HepG2 (cell line): ENCODE data around the gene ZPR1. TPM values are rescaled to one million over a fixed set of nuclear protein-coding genes. Genes with fewer than 3 reads are reported as not detected.

Experiments
- ATF5 ChIP-seq: sonication (generic); formaldehyde crosslinking; IDR thresholded peaks from 2 replicates; pipeline ENCODE4 v1.4.0; 2020; ENCODE audit warnings: mild to moderate bottlenecking, low read depth, missing genetic modification reagents
- ATF7 ChIP-seq, 2 experiments: fragments of 450-650 bp in 1 of 2; sonication (generic) in 1 of 2; formaldehyde crosslinking in 1 of 2; IDR thresholded peaks; 2 replicates each; pipeline versions ENCODE4 v1.4.0 to v1.6.1; 2016 to 2020; ENCODE audit warnings: antibody characterized with exemption in 1 of 2, mild to moderate bottlenecking in 1 of 2, missing genetic modification reagents in 1 of 2
- CAMTA2 ChIP-seq: sonication (generic); formaldehyde crosslinking; IDR thresholded peaks from 2 replicates; pipeline ENCODE4 v1.4.0; 2020; ENCODE audit warnings: mild to moderate bottlenecking, missing genetic modification reagents, borderline replicate concordance
- GABPA ChIP-seq, 2 experiments: IDR thresholded peaks; 2 replicates each; pipeline ENCODE4 v1.6.1; 2011 to 2016; ENCODE audit warnings: low read depth in 2 of 2, low read length in 1 of 2, missing biosample characterization in 1 of 2, missing genetic modification characterization in 1 of 2
- ISX ChIP-seq: sonication (generic); formaldehyde crosslinking; conservative IDR thresholded peaks from 2 replicates; pipeline ENCODE4 v1.5.0; 2020; ENCODE audit warnings: missing genetic modification reagents
- MTA1 ChIP-seq: sonication (generic); formaldehyde crosslinking; IDR thresholded peaks from 2 replicates; pipeline ENCODE4 v1.4.0; 2020; ENCODE audit warnings: missing genetic modification reagents, mild to moderate bottlenecking, borderline replicate concordance
- NBN ChIP-seq: fragments of 450-650 bp; conservative IDR thresholded peaks from 2 replicates; pipeline ENCODE4 v1.6.1; 2017
- SAP130 ChIP-seq: IDR thresholded peaks from 2 replicates; pipeline ENCODE4 v1.6.1; 2016; ENCODE audit warnings: low read depth
- SMAD1 ChIP-seq: sonication (generic); formaldehyde crosslinking; IDR thresholded peaks from 2 replicates; pipeline ENCODE4 v1.4.0; 2020; ENCODE audit warnings: missing genetic modification reagents, low read depth, mild to moderate bottlenecking, borderline replicate concordance
- TBX2 ChIP-seq: sonication (generic); formaldehyde crosslinking; IDR thresholded peaks from 2 replicates; pipeline ENCODE4 v1.5.0; 2020; ENCODE audit warnings: missing genetic modification reagents, mild to moderate bottlenecking, borderline replicate concordance
- TERF1 ChIP-seq: sonication (generic); formaldehyde crosslinking; IDR thresholded peaks from 2 replicates; pipeline ENCODE4 v1.8.0; 2022; ENCODE audit warnings: mild to moderate bottlenecking, missing genetic modification reagents, moderate library complexity
- TMF1 ChIP-seq: sonication (generic); formaldehyde crosslinking; IDR thresholded peaks from 2 replicates; pipeline ENCODE4 v1.8.1; 2022; ENCODE audit warnings: low read depth, missing genetic modification reagents
- ZNF235 ChIP-seq: sonication (generic); formaldehyde crosslinking; IDR thresholded peaks from 2 replicates; pipeline ENCODE4 v1.8.1; 2023; ENCODE audit warnings: mild to moderate bottlenecking, missing genetic modification reagents, borderline replicate concordance
- ZNF383 ChIP-seq: sonication (generic); formaldehyde crosslinking; IDR thresholded peaks from 2 replicates; pipeline ENCODE4 v1.4.0; 2020; ENCODE audit warnings: missing genetic modification reagents, mild to moderate bottlenecking, borderline replicate concordance
- polyA plus RNA-seq, 8 experiments: library from polyadenylated mRNA; depleted of rRNA in 3 of 8; stranded (reverse) in 7 of 8; unstranded in 1 of 8; fragments of >200 nt; fragmentation: Illumina TruSeq in 4 of 8; extraction: Trizol in 4 of 8; gene quantifications; 2 replicates each; pipeline versions ENCODE4 v1.2.1 to v1.2.3, GENCODE V29; 2011 to 2016; ENCODE audit warnings: low read depth in 4 of 8, missing spikeins in 1 of 8, mixed read lengths in 1 of 8; ENCODE audit not compliant: insufficient read depth in 1 of 8
- total RNA-seq, 5 experiments: library from RNA; depleted of rRNA; stranded (reverse); fragments of >200 nt; fragmentation: Illumina TruSeq; extraction: Trizol; gene quantifications; 2 replicates each; pipeline ENCODE4 v1.2.3, GENCODE V29; 2016; ENCODE audit warnings: low read depth in 1 of 5
- TF ChIP-seq, protein P1 (sequence below): sonication (generic); formaldehyde crosslinking; IDR thresholded peaks from 2 replicates; pipeline ENCODE4 v1.5.1; 2020; ENCODE audit warnings: mild to moderate bottlenecking, missing genetic modification reagents, moderate library complexity
- TF ChIP-seq, protein P2 (sequence below): sonication (generic); formaldehyde crosslinking; IDR thresholded peaks from 2 replicates; pipeline ENCODE4 v1.5.1; 2020; ENCODE audit warnings: mild to moderate bottlenecking, missing genetic modification reagents, borderline replicate concordance

Gene ZPR1
- total and polyA plus RNA-seq, 2 of the 13 experiments (the other 11 are each of a cell fraction or from before 2014, with no cell fraction given), result 40.0 to 79.3 TPM

- TF ChIP-seq ZNF383 (CRISPR knock-in tag), result peak; percentile 27; the same call in 1 of the 2 replicates
- 0 out of 2 replicates have a peak, but pooled peaks have one; percentile 23 for TF ChIP-seq CAMTA2
- TF ChIP-seq, protein P1, sequence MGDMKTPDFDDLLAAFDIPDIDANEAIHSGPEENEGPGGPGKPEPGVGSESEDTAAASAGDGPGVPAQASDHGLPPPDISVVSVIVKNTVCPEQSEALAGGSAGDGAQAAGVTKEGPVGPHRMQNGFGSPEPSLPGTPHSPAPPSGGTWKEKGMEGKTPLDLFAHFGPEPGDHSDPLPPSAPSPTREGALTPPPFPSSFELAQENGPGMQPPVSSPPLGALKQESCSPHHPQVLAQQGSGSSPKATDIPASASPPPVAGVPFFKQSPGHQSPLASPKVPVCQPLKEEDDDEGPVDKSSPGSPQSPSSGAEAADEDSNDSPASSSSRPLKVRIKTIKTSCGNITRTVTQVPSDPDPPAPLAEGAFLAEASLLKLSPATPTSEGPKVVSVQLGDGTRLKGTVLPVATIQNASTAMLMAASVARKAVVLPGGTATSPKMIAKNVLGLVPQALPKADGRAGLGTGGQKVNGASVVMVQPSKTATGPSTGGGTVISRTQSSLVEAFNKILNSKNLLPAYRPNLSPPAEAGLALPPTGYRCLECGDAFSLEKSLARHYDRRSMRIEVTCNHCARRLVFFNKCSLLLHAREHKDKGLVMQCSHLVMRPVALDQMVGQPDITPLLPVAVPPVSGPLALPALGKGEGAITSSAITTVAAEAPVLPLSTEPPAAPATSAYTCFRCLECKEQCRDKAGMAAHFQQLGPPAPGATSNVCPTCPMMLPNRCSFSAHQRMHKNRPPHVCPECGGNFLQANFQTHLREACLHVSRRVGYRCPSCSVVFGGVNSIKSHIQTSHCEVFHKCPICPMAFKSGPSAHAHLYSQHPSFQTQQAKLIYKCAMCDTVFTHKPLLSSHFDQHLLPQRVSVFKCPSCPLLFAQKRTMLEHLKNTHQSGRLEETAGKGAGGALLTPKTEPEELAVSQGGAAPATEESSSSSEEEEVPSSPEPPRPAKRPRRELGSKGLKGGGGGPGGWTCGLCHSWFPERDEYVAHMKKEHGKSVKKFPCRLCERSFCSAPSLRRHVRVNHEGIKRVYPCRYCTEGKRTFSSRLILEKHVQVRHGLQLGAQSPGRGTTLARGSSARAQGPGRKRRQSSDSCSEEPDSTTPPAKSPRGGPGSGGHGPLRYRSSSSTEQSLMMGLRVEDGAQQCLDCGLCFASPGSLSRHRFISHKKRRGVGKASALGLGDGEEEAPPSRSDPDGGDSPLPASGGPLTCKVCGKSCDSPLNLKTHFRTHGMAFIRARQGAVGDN (CRISPR knock-in tag), result peak; percentile 99
- TF ChIP-seq, protein P2, sequence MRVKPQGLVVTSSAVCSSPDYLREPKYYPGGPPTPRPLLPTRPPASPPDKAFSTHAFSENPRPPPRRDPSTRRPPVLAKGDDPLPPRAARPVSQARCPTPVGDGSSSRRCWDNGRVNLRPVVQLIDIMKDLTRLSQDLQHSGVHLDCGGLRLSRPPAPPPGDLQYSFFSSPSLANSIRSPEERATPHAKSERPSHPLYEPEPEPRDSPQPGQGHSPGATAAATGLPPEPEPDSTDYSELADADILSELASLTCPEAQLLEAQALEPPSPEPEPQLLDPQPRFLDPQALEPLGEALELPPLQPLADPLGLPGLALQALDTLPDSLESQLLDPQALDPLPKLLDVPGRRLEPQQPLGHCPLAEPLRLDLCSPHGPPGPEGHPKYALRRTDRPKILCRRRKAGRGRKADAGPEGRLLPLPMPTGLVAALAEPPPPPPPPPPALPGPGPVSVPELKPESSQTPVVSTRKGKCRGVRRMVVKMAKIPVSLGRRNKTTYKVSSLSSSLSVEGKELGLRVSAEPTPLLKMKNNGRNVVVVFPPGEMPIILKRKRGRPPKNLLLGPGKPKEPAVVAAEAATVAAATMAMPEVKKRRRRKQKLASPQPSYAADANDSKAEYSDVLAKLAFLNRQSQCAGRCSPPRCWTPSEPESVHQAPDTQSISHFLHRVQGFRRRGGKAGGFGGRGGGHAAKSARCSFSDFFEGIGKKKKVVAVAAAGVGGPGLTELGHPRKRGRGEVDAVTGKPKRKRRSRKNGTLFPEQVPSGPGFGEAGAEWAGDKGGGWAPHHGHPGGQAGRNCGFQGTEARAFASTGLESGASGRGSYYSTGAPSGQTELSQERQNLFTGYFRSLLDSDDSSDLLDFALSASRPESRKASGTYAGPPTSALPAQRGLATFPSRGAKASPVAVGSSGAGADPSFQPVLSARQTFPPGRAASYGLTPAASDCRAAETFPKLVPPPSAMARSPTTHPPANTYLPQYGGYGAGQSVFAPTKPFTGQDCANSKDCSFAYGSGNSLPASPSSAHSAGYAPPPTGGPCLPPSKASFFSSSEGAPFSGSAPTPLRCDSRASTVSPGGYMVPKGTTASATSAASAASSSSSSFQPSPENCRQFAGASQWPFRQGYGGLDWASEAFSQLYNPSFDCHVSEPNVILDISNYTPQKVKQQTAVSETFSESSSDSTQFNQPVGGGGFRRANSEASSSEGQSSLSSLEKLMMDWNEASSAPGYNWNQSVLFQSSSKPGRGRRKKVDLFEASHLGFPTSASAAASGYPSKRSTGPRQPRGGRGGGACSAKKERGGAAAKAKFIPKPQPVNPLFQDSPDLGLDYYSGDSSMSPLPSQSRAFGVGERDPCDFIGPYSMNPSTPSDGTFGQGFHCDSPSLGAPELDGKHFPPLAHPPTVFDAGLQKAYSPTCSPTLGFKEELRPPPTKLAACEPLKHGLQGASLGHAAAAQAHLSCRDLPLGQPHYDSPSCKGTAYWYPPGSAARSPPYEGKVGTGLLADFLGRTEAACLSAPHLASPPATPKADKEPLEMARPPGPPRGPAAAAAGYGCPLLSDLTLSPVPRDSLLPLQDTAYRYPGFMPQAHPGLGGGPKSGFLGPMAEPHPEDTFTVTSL (CRISPR knock-in tag), result no peak; the same call in 1 of the 2 replicates
- peak; percentile 21; the same call in 1 of the 2 replicates for TF ChIP-seq ZNF235 (CRISPR knock-in tag)
- TF ChIP-seq NBN, result no peak
- TF ChIP-seq SAP130 (CRISPR knock-in tag), result peak; percentile 80
- TF ChIP-seq SMAD1, result no peak
- no peak for TF ChIP-seq ATF5 (CRISPR knock-in tag)
- TF ChIP-seq TMF1 (CRISPR knock-in tag), result 0 out of 2 replicates have a peak, but pooled peaks have one; percentile 50
- no peak for TF ChIP-seq ATF7 (IDR thresholded peaks at IDR 0.05)
- TF ChIP-seq ATF7 (CRISPR knock-in tag; IDR thresholded peaks at IDR 0.05), result no peak
- TF ChIP-seq ISX (CRISPR knock-in tag), result no peak
- no peak for TF ChIP-seq TERF1 (CRISPR knock-in tag)
- 0 out of 2 replicates have a peak, but pooled peaks have one; percentile 26 for TF ChIP-seq MTA1
- TF ChIP-seq TBX2 (CRISPR knock-in tag), result peak; percentile 81; the same call in 1 of the 2 replicates
- TF ChIP-seq GABPA (IDR thresholded peaks at IDR 0.05; ENCODE audit: low read depth, low read length), result no peak
- TF ChIP-seq GABPA (CRISPR knock-in tag; IDR thresholded peaks at IDR 0.05; ENCODE audit: low read depth), result no peak
Observed at GRCh38 chr11:116833816-116834534, 46.2 kb upstream of the ZPR1 start (continued).
